Left hindlimb (tissue), 1 donor: Measurements from ENCODE around the gene TEC.

Source experiments
- DNase-seq: peaks from one replicate; pipeline ENCODE4 v3.0.0-alpha.2; 2018

TEC gene

DNA sequence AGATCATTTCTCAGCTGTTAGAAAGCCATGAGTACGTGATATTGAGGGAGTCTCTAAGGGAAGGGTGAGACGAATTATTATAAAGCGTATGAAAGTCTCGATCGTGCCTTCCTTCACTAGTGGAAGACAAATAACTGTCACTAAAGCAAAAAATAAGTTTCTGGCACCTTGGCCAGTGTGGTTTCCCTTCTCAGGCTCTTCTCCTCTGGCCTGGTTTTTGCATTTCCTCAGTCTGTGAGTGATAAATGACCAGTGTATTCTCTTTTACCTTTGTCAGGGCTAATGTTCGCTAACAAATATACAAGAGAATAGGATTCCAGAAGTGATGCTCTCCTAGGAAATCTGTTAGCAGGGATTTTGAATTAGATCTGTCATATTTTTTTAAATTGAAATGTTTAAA is 155.2 kb downstream of the TEC start:
- DNase-seq: no peak

DNA sequence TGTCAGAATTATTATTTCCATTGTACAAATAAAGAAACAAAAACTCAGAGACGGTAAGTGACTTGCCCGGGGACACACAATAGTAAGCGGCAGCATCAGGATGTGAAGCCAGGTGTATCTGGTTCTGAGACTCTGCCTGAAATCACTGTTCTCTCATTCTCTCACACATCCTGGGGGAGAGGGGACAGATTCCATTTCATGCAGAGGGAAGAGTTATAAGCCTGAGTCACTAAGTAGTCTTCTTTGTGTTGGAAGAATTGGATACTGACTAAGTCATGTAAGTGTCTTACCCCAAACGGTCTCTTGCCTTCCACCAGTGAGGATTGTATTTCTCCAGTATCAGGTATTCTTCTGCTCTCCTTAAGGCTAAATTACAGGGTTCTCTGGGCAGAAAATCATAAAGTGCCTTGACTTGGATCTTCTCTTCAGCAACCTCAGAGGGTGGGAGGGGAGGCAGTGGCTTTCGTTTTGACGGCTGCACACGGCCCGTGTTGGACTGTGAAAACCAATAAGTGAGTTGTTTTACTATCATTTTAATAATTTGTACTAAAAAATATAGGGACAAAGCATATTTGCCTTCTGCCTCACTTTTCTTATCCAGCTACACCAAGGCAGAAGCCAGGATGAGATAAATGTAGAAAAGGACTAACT is 157.5 kb downstream of the TEC start:
- DNase-seq: no peak

DNA sequence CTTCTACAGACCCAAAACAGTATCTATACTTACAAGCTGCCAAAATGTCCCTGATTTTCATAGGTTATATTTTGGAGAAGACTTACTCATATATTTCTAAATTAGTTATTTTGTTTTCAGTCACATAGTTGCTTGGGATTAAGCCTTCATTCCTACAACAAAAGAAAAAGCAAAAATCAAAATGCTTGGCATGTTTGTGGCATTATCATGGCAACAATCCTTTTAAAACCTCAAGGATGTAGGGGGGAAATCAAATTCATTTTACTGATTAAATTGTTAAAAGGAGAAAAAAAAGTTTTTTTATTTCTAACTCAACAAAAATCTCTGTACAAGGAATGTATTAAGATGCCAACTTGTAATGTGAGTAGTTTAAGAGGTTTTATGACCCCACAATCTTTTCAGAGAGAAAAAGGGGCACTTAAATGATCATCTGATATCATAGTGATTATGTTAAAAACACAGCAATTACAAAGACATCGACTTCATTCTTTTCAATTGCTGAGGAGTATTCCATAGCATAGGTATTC is 159.1 kb downstream of the TEC start:
- no peak for DNase-seq

DNA sequence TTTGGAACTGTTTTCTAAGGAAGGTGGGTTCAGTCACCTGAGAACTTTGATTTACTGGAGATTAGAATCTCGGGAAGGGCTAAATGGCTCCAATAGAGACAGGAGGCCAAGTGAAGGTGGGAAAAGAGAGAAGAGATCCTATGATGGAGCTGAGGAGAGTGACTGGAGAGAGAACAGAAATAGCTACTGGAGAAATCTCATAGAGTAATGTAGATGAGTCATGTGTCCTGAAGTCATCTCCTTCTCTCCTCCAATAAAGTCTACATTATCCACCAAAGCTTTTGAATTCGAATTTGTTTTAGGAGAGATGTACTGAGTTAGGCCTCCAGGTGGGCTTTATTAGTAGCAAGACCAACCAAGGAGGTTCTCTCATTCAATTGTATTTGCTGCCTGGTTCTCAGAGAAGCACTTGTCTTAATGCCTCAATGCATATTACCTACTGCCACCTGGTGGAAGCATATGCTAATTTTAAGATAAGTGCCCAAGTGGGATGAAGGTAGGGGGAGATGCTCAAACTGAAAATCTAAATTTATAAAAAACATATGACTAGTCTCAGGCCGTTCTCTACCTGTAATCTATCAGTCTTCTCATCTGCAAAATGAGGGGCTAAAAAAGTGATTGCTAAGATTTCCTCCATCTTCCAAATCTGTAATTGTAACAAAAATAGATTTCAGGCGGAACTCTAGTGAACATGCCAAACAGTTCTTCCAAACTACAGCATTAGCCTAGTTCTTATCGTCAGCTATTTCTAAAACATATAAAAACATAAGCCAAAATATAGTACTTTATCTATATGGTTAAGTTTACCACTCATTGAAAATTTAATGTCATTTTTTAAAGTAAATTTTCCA is 160.0 kb downstream of the TEC start:
- no peak for DNase-seq

DNA sequence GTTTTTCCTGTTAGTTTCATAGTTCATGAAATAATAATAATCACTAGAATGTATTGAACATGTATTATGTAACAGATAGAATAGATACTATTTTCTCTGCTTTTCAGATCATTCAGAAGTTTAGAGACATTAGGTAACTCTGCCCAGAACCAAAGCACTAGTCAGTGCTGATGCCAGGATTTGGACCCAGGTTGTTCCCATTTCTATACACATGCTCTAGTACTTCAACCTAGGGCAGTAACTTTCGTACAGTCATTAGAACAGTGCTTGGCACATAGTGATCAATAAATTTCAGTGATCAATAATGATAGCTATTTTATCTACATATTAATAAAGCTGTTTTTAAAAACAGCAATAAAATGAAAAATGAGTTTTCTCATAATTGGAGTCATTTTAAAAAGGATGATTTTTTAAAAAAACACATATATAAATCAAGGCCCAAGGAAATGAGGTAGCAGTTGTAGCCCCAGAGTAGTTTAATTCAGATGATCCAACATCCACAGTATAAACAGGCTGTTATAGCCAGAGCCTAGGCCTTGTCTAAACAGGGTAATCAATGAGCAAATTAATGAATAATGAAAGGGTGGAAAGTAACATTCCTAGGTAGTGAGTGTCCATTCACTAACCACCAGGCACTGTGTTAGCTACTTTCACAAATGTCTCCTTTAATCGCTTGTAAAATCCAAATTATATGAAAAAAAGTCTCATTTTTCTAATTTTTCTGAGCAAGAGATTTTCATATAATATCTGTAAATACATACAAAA is 161.1 kb downstream of the TEC start:
- DNase-seq: no peak

DNA sequence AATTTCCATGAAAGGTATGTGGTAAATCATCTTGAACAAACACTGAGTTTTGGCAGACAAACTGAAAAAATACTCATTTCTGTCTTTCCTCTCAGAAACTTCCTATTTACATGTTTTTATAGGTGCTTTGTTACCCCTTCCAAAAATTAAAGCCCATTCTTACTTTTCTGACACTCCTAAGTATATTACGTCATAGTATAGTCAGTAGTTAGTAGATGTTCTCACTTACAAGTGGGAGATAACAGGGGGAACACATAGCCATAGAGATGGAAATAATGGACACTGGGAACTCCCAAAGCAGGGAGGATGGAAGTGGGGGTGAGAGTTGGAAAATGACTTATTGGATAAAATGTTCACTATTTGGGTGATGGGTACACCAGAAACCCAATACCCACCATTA is 164.4 kb downstream of the TEC start:
- no peak for DNase-seq

DNA sequence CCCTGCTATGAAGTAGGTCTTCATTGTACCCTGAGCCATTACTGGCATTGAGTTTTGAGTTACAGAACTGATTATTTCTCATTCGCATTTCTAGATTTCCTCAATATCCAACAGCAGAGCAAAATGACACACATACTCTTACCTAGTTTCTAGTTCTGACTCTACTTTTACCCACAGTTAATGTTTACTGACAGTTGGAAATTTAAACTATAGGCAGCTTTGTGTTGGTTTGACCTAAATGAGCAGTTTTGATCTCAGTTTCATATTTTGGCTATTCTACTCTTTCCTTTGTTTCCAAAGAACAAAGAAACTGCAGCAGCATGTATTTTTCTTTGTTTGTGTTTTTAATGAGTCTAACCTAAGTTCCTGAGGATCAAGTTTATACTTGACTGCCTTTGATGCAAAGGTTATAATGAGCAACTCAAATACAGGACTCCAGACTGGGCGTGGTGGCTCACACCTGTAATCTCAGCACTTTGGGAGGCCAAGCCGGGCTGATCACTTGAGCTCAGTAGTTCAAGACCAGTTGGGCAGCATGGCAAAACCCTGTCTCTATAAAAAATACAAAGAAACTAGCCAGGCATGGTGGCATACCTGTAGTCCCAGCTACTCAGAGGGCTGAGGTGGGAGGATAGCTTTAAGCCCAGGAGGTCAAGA is 166.0 kb downstream of the TEC start:
- no peak for DNase-seq

DNA sequence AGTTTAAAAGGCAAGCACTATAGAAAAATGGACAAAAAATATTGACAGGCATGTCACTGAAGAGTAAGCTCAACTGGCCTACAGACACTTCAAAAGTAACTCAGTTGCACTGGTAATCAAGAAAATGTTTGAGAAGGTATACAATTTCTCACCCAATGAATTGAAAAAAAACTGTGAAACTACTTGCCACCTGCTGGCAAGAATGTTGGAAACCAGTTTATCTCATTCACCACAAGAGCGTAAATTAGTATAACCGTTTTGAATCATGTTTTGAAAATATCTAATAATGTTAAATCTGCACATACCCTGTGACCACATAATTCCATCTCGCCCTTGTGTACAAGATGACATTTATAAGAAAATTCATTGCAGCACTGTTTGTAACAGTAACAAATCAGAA is 167.3 kb downstream of the TEC start:
- DNase-seq: no peak

DNA sequence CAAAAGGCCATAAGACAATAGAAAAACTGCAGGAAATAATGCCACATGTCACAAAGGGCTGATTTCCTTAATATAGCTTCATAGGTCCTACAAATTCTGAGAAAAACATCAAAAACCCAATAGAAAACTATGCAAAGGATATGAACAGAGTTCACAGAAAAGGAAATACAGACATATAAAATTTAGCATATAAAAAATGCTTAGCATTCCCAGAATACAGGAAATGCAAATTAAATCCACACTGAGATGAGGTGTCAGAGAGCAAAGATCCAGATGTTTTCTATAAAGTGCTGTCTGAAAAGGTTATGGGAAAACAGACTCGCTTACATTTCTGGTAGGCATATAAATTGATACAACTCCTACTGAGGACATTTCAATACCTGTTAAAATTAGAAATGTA is 169.4 kb downstream of the TEC start:
- DNase-seq: no peak

DNA sequence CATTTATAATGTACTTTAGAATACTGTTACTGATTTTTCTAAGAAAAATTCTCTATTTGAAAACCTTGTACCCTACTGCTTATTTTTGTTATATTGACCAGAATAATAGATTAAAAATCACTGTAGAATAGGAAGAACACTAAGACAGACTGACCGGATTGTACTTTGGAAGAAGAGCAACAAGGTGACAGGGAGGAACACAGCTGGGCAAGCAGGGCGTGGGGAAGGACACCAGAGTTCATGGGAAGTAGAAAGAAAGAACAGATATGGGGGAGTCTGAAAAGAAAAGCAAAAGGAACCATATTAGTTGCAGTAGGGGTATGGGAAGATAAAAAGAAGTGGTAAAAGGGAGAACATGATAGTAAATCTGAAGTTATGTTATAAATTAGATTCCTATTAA is 174.2 kb downstream of the TEC start:
- no peak for DNase-seq

DNA sequence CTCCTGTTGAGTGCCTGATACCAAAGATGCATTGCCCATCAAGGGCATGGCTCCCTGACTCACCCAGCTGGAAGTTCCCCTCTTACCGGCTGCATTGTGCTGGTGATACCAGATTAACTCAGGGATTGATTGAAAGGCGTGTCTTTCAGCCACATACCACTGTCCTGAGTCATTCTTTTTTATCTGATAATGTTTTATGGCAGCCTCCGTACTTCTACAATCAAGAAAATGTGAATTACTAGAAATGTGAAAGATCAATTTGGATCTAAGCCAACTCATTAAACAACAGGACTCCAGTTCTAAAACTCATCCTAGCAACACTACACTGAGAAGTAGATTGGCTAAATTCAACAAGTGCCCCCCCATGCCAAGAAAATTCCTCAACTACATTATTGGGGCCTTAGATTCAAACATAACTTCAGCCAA is 175.6 kb downstream of the TEC start:
- no peak for DNase-seq

DNA sequence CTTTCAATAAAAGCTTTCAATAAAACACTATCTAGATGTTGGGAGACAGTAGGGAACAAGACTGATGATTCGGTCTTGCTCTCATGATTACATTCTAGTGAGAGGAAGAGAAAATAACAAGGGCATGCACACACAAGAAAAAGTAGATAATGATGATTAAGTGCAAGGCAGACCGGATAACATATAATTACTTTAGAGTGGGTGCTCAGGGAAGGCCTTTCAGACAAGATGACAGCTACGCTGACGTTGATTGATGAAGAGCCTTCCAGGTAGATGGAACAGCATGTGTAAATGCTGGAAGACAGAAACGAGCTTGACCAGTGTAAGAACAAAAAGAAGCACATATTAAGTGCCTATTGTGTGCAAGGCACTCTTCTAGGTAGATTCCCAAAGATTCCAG is 179.0 kb downstream of the TEC start:
- no peak for DNase-seq

DNA sequence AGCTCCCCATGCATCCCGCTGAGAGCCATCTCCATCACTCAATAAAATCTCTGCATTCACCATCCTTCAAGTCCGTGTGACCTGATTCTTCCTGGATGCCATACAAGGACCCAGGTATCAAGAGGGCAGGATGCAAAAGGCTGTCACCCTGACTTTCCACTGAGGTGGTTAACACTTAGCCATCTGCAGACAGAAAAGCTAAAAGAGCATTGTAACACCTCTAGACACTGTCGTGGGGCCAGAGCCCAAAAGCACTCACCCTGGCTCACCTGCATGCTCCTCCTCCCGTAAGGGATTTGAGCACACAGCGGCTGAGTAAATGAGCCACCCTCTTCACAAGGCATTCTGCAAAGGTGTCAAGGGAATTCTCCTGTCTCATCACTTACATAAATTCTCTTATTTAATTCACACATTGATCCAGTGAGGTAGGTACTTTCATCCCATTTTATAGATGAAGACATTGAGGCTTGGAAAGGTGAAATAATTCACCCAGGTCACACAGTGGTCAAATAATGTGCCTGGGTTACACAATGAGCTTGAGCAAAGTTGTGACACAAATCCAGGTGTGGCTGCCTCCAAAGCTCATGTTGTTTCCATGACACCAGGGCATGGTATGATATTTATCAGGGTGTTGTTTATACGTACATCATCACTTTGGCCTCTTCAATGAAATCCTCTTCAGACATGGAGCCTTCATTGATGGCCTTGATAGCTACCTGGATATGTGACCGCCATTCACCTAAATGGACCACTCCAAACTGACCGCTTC is 183.6 kb downstream of the TEC start:
- no peak for DNase-seq
